ENCODE results near the gene BCAR1. TPM values are rescaled to one million over a fixed set of nuclear protein-coding genes. Genes with fewer than 3 reads are reported as not detected.
"Not testable (repeated sequence)": the region's sequence is repeated elsewhere in the genome, so short reads cannot be mapped to it uniquely, and the experiment has no call there.

The BCAR1 gene
- total RNA-seq, 1 experiment from 2014 or later, result 120 TPM

- intact Hi-C loops (cut with micrococcal nuclease; ENCODE audit: unreplicated experiment) (no loop called here), in situ Hi-C loops (cut with HindIII; ENCODE audit: low pct_unique_long_range_greater_than_20kb, low sequenced_read_pairs) (no loop called here)
- Histone ChIP-seq H3K9me3 (ENCODE audit: control insufficient read depth, insufficient read depth, low read depth, low read length) (no peaks in the 10 kb centered on the region), H3K27me3 (ENCODE audit: control insufficient read depth, insufficient read depth, low read length) (no peaks in the 10 kb centered on the region), H3K36me3 (ENCODE audit: control insufficient read depth, insufficient read depth, low read length) (no peaks in the 10 kb centered on the region), H3K27ac (ENCODE audit: low read length) (no peak overlapping the region), H3K4me3 (ENCODE audit: low read depth in 2 of 2, low read length in 2 of 2) (no peak overlapping the region), H3K4me1 (ENCODE audit: control insufficient read depth, insufficient read depth, low read length) (no peaks in the 10 kb centered on the region)
- POLR2A ChIA-PET, result no interaction called here
- DNase-seq (ENCODE audit: low read depth, low spot score) (no peak), ATAC-seq (no peak)
- no TSS peak for BruUV-seq (replicated peaks)
- TF ChIP-seq SIN3A (IDR thresholded peaks at IDR 0.05; ENCODE audit: borderline replicate concordance, insufficient read depth, low read depth, low read length) (no peak), CTCF (IDR thresholded peaks at IDR 0.05) (no peak), POLR2AphosphoS5 (IDR thresholded peaks at IDR 0.05; ENCODE audit: low read depth, low read length) (no peak), REST (IDR thresholded peaks at IDR 0.05; ENCODE audit: insufficient read depth in 1 of 2, low read depth in 2 of 2, low read length in 1 of 2) (no peak), TCF7L2 (IDR thresholded peaks at IDR 0.05; ENCODE audit: low read depth, low read length) (no peak)
- CTCF ChIA-PET, result no interaction called here
Observed at GRCh38 chr16:75282466-75283281, 31.2 kb upstream of the BCAR1 start.

- no TSS peak for BruUV-seq (replicated peaks)
- no peak overlapping the region for H3K27ac ChIP-seq (ENCODE audit: low read length)
- ChIA-PET POLR2A (no interaction called here), CTCF (no interaction called here)
- DNase-seq (ENCODE audit: low read depth, low spot score) (no peak), ATAC-seq (no peak)
- TF ChIP-seq REST (IDR thresholded peaks at IDR 0.05; ENCODE audit: insufficient read depth in 1 of 2, low read depth in 2 of 2, low read length in 1 of 2) (no peak), TCF7L2 (IDR thresholded peaks at IDR 0.05; ENCODE audit: low read depth, low read length) (no peak), CTCF (IDR thresholded peaks at IDR 0.05) (no peak), POLR2AphosphoS5 (IDR thresholded peaks at IDR 0.05; ENCODE audit: low read depth, low read length) (no peak), SIN3A (IDR thresholded peaks at IDR 0.05; ENCODE audit: borderline replicate concordance, insufficient read depth, low read depth, low read length) (no peak)
- no peaks in the 10 kb centered on the region for H3K36me3 ChIP-seq (ENCODE audit: control insufficient read depth, insufficient read depth, low read length)
- in situ Hi-C loops (cut with HindIII; ENCODE audit: low pct_unique_long_range_greater_than_20kb, low sequenced_read_pairs) (no loop called here), intact Hi-C loops (cut with micrococcal nuclease; ENCODE audit: unreplicated experiment) (no loop called here)
- H3K9me3 ChIP-seq (ENCODE audit: control insufficient read depth, insufficient read depth, low read depth, low read length), result no peaks in the 10 kb centered on the region
- H3K27me3 ChIP-seq (ENCODE audit: control insufficient read depth, insufficient read depth, low read length), result no peaks in the 10 kb centered on the region
- no peak overlapping the region for H3K4me3 ChIP-seq (ENCODE audit: low read depth in 2 of 2, low read length in 2 of 2)
- no peaks in the 10 kb centered on the region for H3K4me1 ChIP-seq (ENCODE audit: control insufficient read depth, insufficient read depth, low read length)
Observed at GRCh38 chr16:75281826-75282225, 30.4 kb upstream of the BCAR1 start.

GRCh38 chr16:75281009-75281408, 29.6 kb upstream of the BCAR1 start:
- intact Hi-C loops (cut with micrococcal nuclease; ENCODE audit: unreplicated experiment); H3K4me1 ChIP-seq (ENCODE audit: control insufficient read depth, insufficient read depth, low read length); H3K27ac ChIP-seq (ENCODE audit: low read length); ATAC-seq; in situ Hi-C loops (cut with HindIII; ENCODE audit: low pct_unique_long_range_greater_than_20kb, low sequenced_read_pairs); H3K36me3 ChIP-seq (ENCODE audit: control insufficient read depth, insufficient read depth, low read length); H3K9me3 ChIP-seq (ENCODE audit: control insufficient read depth, insufficient read depth, low read depth, low read length); DNase-seq (ENCODE audit: low read depth, low spot score); POLR2A ChIA-PET; H3K27me3 ChIP-seq (ENCODE audit: control insufficient read depth, insufficient read depth, low read length); H3K4me3 ChIP-seq (ENCODE audit: low read depth in 2 of 2, low read length in 2 of 2); CTCF ChIA-PET; BruUV-seq (replicated peaks): not testable (repeated sequence)

Measured in Panc1 (cell line).